ENCODE data around the gene TPCN1. TPM values are rescaled to one million over a fixed set of nuclear protein-coding genes. Genes with fewer than 3 reads are reported as not detected.

The TPCN1 gene
- polyA plus RNA-seq, 1 of the 3 experiments (the other 2 are of a cell fraction) = 15.7 TPM

DNA sequence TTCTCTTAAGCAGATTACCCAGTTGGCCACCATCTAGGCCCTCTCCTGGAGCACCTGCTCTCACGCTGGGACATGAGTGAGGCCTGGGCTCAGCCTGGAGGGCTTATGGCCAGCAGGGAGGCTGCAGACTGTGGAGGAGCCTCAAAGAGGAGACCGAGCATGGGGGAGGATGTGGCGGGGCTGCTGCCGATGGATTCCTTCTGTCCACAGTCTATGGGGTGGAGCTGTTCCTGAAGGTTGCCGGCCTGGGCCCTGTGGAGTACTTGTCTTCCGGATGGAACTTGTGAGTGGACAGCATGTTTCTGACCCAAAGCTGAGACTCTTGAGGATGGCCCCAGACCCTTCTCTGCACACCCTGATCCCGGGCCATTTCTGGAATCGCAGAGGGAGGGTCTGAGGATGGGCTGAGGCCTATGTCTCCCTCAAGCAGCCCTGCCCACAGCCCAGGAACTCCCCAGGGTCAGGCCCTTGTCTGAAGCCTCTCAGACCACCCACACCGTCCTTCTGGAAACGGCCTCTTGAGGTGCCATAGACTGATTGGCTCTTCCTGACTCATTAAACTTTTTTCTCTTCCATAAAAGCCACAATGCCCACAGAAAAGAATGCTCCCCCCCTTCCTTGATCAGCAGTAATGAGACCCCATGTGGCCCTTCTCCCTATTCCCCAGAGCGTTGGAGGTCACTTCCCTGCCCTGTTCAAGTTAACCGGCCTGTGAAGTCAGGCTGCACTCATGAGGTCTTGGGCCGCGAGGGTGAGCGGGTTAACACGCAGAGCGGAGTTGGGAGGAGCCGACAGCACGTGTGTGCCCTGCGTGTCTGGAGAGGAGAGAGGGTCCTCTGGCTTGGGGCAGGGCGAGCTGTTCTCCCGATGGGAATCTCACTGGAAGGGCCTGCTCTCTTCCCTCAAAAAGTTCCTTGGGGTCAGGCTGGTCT lies 64.7 kb downstream of the TPCN1 start:
- H3K4me2 ChIP-seq = no peak overlapping the region
- H4K20me1 ChIP-seq (ENCODE audit: insufficient read depth) = no peaks in the 10 kb centered on the region
- DNase-seq = no peak
- H3K79me2 ChIP-seq (ENCODE audit: insufficient read depth) = no peaks in the 10 kb centered on the region
- H3K27me3 ChIP-seq (ENCODE audit: insufficient read depth) = no peaks in the 10 kb centered on the region
- H3K27ac ChIP-seq (ENCODE audit: low read depth in 2 of 2, low read length in 1 of 2) = no peak overlapping the region
- peaks cover 2% of the 10 kb centered on the region for H3F3A ChIP-seq (replicated peaks; ENCODE audit: insufficient read depth)
- ChIA-PET POLR2A (no interaction called here), CTCF (no interaction called here)
- H3K4me1 ChIP-seq (ENCODE audit: control insufficient read depth in 1 of 2, insufficient read depth in 2 of 2, low read depth in 1 of 2, low read length in 1 of 2) = peaks cover 0 to under 1% of the 10 kb centered on the region in 2 experiments; a peak in 1 of 4 replicates
- no peak overlapping the region for H2AFZ ChIP-seq (ENCODE audit: low read depth)
- peaks cover 0 to 25% of the 10 kb centered on the region in 2 experiments for H3K36me3 ChIP-seq (replicated peaks in 1 of 2; ENCODE audit: control insufficient read depth in 1 of 2, insufficient read depth in 2 of 2, low read length in 1 of 2)
- no peaks in the 10 kb centered on the region for H3K9me3 ChIP-seq
- no peak overlapping the region for H3K9ac ChIP-seq
- no peak overlapping the region for H3K4me3 ChIP-seq (ENCODE audit: low read depth in 2 of 2, low read length in 1 of 2)
- TF ChIP-seq GABPA (IDR thresholded peaks at IDR 0.05; ENCODE audit: low read depth) (no peak), RXRA (IDR thresholded peaks at IDR 0.05; ENCODE audit: borderline replicate concordance, low read depth) (no peak), SMC3 (IDR thresholded peaks at IDR 0.05; ENCODE audit: low read depth, low read length) (no peak), FOXM1 (IDR thresholded peaks at IDR 0.05; ENCODE audit: low read depth) (no peak), TCF12 (IDR thresholded peaks at IDR 0.05) (no peak), NFIC (IDR thresholded peaks at IDR 0.05; ENCODE audit: borderline replicate concordance) (no peak), MEF2A (IDR thresholded peaks at IDR 0.05; ENCODE audit: borderline replicate concordance, low read depth) (no peak), FOXJ3 (CRISPR knock-in tag; IDR thresholded peaks at IDR 0.05) (no peak), TEAD4 (IDR thresholded peaks at IDR 0.05; ENCODE audit: borderline replicate concordance, insufficient read depth) (no peak), YY1 (IDR thresholded peaks at IDR 0.05; ENCODE audit: low read depth) (no peak), NRF1 (IDR thresholded peaks at IDR 0.05; ENCODE audit: low read depth, low read length) (no peak), CHD2 (IDR thresholded peaks at IDR 0.05; ENCODE audit: low read length, partially characterized antibody) (no peak)
- TF ChIP-seq, protein P1, sequence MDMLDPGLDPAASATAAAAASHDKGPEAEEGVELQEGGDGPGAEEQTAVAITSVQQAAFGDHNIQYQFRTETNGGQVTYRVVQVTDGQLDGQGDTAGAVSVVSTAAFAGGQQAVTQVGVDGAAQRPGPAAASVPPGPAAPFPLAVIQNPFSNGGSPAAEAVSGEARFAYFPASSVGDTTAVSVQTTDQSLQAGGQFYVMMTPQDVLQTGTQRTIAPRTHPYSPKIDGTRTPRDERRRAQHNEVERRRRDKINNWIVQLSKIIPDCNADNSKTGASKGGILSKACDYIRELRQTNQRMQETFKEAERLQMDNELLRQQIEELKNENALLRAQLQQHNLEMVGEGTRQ (IDR thresholded peaks at IDR 0.05; ENCODE audit: borderline replicate concordance, low read depth, low read length) = no peak
- TF ChIP-seq, protein P2, sequence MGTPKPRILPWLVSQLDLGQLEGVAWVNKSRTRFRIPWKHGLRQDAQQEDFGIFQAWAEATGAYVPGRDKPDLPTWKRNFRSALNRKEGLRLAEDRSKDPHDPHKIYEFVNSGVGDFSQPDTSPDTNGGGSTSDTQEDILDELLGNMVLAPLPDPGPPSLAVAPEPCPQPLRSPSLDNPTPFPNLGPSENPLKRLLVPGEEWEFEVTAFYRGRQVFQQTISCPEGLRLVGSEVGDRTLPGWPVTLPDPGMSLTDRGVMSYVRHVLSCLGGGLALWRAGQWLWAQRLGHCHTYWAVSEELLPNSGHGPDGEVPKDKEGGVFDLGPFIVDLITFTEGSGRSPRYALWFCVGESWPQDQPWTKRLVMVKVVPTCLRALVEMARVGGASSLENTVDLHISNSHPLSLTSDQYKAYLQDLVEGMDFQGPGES (IDR thresholded peaks at IDR 0.05; ENCODE audit: low read depth, low read length) = no peak
- TF ChIP-seq, protein P3, sequence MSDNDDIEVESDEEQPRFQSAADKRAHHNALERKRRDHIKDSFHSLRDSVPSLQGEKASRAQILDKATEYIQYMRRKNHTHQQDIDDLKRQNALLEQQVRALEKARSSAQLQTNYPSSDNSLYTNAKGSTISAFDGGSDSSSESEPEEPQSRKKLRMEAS (IDR thresholded peaks at IDR 0.05; ENCODE audit: low read depth) = no peak
- 92% methylated on average over 19 of the region's 22 CpGs for WGBS (ENCODE audit: low lambda C conversion rate)
- no peaks in the 10 kb centered on the region for H3K9me2 ChIP-seq

DNA sequence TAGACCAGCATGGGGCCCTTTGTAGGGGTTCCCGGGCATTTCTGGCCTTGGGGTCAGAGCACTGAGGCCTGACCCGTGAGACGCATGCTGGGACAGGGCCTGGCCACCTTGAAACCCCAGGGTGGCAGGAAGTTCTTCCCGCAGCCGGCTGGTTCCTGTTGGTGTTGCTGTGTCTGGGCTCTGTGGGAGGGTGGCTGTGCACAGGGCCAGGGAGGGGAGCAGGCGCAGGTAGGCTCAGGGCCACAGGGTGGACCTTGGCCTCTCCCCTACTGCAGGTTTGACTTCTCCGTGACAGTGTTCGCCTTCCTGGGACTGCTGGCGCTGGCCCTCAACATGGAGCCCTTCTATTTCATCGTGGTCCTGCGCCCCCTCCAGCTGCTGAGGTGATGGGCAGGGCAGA lies 65.4 kb downstream of the TPCN1 start:
- Histone ChIP-seq H3F3A (replicated peaks; ENCODE audit: insufficient read depth) (no peaks in the 10 kb centered on the region), H3K79me2 (ENCODE audit: insufficient read depth) (no peaks in the 10 kb centered on the region), H2AFZ (ENCODE audit: low read depth) (no peak overlapping the region), H3K9me3 (no peaks in the 10 kb centered on the region), H3K36me3 (replicated peaks in 1 of 2; ENCODE audit: control insufficient read depth in 1 of 2, insufficient read depth in 2 of 2, low read length in 1 of 2) (peaks cover 0 to 29% of the 10 kb centered on the region in 2 experiments), H3K9me2 (no peaks in the 10 kb centered on the region), H3K27ac (ENCODE audit: low read depth in 2 of 2, low read length in 1 of 2) (no peak overlapping the region), H3K9ac (no peak overlapping the region), H3K4me2 (no peak overlapping the region), H3K27me3 (ENCODE audit: insufficient read depth) (no peaks in the 10 kb centered on the region), H3K4me3 (ENCODE audit: low read depth in 2 of 2, low read length in 1 of 2) (no peak overlapping the region), H3K4me1 (ENCODE audit: control insufficient read depth in 1 of 2, insufficient read depth in 2 of 2, low read depth in 1 of 2, low read length in 1 of 2) (peaks cover 0 to 8% of the 10 kb centered on the region in 2 experiments; a peak in 1 of 4 replicates), H4K20me1 (ENCODE audit: insufficient read depth) (no peaks in the 10 kb centered on the region)
- POLR2A ChIA-PET = no interaction called here
- 98% methylated on average over 9 of the region's 11 CpGs for WGBS (ENCODE audit: low lambda C conversion rate)
- CTCF ChIA-PET = no interaction called here
- no peak for DNase-seq
- TF ChIP-seq JUND (IDR thresholded peaks at IDR 0.05) (no peak), EZH2phosphoT487 (IDR thresholded peaks at IDR 0.05; ENCODE audit: borderline replicate concordance, low read depth) (no peak), NRF1 (IDR thresholded peaks at IDR 0.05; ENCODE audit: low read depth, low read length) (no peak), YY1 (IDR thresholded peaks at IDR 0.05; ENCODE audit: low read depth) (no peak), FOXJ3 (CRISPR knock-in tag; IDR thresholded peaks at IDR 0.05) (no peak), POLR2AphosphoS5 (IDR thresholded peaks at IDR 0.05; ENCODE audit: low read depth, low read length) (no peak), SMC3 (IDR thresholded peaks at IDR 0.05; ENCODE audit: low read depth, low read length) (no peak)
- TF ChIP-seq, protein P1 (IDR thresholded peaks at IDR 0.05; ENCODE audit: borderline replicate concordance, low read depth, low read length) = no peak
- TF ChIP-seq, protein P4, sequence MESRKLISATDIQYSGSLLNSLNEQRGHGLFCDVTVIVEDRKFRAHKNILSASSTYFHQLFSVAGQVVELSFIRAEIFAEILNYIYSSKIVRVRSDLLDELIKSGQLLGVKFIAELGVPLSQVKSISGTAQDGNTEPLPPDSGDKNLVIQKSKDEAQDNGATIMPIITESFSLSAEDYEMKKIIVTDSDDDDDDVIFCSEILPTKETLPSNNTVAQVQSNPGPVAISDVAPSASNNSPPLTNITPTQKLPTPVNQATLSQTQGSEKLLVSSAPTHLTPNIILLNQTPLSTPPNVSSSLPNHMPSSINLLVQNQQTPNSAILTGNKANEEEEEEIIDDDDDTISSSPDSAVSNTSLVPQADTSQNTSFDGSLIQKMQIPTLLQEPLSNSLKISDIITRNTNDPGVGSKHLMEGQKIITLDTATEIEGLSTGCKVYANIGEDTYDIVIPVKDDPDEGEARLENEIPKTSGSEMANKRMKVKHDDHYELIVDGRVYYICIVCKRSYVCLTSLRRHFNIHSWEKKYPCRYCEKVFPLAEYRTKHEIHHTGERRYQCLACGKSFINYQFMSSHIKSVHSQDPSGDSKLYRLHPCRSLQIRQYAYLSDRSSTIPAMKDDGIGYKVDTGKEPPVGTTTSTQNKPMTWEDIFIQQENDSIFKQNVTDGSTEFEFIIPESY (IDR thresholded peaks at IDR 0.05; ENCODE audit: borderline replicate concordance, low read depth) = no peak
- TF ChIP-seq, protein P5, sequence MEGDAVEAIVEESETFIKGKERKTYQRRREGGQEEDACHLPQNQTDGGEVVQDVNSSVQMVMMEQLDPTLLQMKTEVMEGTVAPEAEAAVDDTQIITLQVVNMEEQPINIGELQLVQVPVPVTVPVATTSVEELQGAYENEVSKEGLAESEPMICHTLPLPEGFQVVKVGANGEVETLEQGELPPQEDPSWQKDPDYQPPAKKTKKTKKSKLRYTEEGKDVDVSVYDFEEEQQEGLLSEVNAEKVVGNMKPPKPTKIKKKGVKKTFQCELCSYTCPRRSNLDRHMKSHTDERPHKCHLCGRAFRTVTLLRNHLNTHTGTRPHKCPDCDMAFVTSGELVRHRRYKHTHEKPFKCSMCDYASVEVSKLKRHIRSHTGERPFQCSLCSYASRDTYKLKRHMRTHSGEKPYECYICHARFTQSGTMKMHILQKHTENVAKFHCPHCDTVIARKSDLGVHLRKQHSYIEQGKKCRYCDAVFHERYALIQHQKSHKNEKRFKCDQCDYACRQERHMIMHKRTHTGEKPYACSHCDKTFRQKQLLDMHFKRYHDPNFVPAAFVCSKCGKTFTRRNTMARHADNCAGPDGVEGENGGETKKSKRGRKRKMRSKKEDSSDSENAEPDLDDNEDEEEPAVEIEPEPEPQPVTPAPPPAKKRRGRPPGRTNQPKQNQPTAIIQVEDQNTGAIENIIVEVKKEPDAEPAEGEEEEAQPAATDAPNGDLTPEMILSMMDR (IDR thresholded peaks at IDR 0.05) = no peak
